A673 (cell line): Measurements from ENCODE around the gene CFAP65.

Experiments
- CTCF ChIP-seq: fragments of 300-800, 200-600 bp; sonication (generic); conservative IDR thresholded peaks from 2 replicates; pipeline ENCODE4 v1.5.1; 2017; ENCODE audit warnings: low read depth, mild to moderate bottlenecking, antibody characterized with exemption, low read length, moderate library complexity, mixed read lengths
- EZH2 ChIP-seq: fragments of 200-600 bp; sonication (generic); IDR thresholded peaks from 2 replicates; pipeline ENCODE4 v1.6.1; 2017; ENCODE audit warnings: borderline replicate concordance, low read depth, mild to moderate bottlenecking, mixed read lengths, antibody characterized with exemption, low read length; ENCODE audit not compliant: poor library complexity, severe bottlenecking

- TF ChIP-seq CTCF (no peak), EZH2 (no peak)
Observed at GRCh38 chr2:219018726-219019125, 22.6 kb downstream of the CFAP65 start.
